Subcutaneous adipose tissue (tissue), 4 donors: ENCODE results near the gene CPA1. TPM values are rescaled to one million over a fixed set of nuclear protein-coding genes. Genes with fewer than 3 reads are reported as not detected.

Source experiments
- total RNA-seq, 4 donors: library from RNA; depleted of rRNA; stranded (reverse); fragments of >200 nt; gene quantifications; one replicate each; pipeline ENCODE4 v1.1.0, GENCODE V29; 2016
- TF ChIP-seq, protein P1 (sequence below): fragments of 450-650 bp; IDR thresholded peaks from one replicate; pipeline ENCODE4 v1.5.1; 2016; ENCODE audit warnings: low read depth, mild to moderate bottlenecking, control low read depth, antibody characterized with exemption, moderate library complexity

The CPA1 gene
- total RNA-seq, 4 donors from 2014 or later, result 0.66 to 5.1 (median 3.3) TPM; not detected in 1

DNA sequence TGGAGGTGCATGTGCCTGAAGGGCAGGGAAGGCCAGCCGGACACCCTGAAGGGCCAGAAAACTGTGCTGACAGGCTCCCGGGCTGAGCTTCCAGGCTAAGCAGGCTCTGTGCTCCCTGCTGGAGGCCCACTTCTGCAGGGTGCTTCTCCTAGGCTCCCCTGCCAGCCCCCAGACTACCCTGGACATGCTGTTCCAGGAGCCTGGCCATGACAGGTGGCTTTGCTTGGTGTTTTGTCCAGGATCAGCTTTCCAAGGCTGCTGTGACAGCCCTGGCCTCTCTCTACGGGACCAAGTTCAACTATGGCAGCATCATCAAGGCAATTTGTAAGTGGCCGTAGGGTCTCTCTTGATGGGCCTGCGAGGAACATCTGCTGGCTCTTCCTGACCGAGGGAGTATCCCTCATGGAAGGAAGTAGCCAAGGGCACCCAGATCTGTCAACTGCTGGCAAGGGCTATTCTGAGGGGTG, 5.3 kb downstream of the CPA1 start:
- TF ChIP-seq, protein P1, sequence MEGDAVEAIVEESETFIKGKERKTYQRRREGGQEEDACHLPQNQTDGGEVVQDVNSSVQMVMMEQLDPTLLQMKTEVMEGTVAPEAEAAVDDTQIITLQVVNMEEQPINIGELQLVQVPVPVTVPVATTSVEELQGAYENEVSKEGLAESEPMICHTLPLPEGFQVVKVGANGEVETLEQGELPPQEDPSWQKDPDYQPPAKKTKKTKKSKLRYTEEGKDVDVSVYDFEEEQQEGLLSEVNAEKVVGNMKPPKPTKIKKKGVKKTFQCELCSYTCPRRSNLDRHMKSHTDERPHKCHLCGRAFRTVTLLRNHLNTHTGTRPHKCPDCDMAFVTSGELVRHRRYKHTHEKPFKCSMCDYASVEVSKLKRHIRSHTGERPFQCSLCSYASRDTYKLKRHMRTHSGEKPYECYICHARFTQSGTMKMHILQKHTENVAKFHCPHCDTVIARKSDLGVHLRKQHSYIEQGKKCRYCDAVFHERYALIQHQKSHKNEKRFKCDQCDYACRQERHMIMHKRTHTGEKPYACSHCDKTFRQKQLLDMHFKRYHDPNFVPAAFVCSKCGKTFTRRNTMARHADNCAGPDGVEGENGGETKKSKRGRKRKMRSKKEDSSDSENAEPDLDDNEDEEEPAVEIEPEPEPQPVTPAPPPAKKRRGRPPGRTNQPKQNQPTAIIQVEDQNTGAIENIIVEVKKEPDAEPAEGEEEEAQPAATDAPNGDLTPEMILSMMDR, result no peak

DNA sequence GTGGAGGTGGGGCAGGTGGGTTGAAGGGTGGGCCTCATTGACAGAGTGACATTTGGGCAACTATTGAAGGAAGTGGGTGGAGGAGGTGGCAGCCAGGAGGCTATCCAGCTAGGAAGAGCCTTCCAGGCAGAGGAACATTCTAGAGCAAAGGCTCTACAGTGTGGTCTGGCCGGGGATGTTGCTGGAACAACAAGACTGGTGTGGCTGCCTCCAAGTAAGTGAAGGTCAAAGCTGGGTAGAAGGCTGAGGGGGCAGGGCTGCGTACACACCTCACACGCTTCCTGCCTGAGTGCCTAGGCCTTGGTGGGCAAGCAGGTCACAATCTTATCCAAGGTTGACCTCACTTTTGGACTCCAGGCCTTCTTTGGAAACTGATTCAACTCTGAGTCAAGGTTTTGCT, 6.6 kb downstream of the CPA1 start:
- TF ChIP-seq, protein P1, result no peak

DNA sequence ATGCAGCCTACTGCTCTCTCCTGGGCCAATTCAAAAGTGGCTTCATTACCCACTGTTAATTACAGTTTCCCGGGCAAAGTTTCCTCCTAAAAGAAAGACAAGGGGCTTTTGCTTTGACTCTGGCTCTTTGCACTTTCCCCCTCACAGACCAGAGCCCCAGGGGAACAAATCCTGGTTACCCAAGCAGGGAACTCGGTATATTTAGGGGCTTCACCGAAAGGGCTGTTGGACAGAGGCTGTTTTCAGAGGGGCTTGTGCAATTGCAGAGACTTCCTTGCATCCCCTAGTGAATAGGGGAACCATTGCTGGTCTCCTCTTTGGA, 7.0 kb downstream of the CPA1 start:
- TF ChIP-seq, protein P1, result no peak

DNA sequence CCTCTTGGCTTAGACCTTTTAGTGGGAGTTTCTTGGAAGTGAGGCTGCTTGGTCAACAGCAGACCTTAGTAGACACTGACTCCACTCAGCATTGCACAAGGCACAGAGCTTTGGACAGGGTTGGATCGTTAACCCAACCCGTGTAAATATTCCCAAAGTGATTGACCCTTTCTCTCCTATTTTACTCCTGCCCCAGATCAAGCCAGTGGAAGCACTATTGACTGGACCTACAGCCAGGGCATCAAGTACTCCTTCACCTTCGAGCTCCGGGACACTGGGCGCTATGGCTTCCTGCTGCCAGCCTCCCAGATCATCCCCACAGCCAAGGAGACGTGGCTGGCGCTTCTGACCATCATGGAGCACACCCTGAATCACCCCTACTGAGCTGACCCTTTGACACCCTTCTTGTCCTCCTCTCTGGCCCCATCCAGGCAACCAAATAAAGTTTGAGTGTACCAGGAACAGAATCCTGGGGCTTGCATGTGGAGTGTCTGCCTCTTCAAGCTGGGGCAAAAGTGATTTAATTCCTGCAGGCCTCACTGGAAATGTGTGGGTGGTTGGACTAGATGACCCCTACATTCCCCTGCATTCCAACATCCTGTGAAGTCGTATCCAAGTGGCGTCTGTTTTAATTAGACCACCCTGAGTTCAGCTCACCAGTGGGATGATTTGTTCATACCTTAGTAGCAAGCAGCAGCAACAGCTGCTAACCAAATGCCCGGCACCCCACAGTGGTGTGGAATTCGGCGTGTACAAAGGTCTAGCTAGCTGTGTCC, 7.5 kb downstream of the CPA1 start:
- TF ChIP-seq, protein P1, result no peak

DNA sequence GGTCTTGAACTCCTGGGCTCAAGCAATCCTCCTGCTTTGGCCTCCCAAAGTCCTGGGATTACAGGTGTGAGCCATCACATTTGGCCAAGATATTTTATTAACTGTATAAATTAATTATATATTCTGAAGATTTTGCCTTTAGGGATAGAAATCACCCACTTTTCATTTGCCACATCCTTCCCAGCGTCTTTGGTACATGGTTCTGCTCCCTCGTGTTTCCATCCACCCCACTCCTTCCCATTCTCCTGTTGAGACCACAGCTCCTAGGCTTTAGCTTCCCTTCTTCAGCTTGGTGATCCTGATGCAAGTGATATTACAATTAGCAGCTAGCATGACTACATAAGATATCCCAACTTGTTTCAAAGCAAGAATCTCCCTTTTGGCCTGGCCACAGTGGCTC, 8.4 kb downstream of the CPA1 start:
- TF ChIP-seq, protein P1, result no peak

DNA sequence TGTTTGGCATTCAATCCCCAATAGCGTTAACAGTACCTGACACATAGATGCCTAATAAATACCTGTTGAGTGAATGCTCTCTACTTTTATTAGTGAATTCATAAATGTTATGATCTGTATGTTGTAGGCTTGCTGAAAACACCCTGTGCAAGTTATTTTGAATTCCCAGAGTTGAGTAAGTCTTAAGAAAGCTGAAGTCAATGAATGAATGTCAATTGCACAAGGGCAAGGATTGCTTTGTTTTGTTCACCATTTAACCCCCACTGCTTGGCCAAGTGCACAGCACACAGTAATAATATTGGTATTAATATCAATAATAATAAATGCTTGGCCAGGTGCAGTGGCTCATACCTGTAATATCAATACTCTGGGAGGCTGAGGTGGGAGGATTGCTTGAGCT, 10.2 kb downstream of the CPA1 start:
- TF ChIP-seq, protein P1, result no peak

DNA sequence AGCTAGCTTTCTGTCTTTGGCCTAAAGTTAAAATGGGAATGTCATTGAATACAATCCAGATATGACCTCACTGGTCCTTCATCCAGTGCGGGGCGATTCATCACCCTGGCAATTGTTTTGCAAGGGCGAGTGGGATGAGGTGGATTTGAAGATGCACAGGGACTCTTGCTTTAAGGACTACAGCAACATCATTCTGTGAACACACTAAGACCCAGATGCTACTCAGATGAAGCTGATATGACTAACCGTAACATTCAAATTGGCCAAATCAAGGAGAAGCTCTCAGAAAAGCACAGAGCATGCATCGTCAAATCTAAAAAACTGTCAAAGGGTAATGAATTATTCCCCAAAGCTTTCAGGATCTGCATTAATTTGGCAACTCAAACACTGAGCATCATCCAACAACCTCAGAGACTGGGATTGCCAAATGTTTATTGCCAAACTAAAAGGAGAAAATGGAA, 12.8 kb downstream of the CPA1 start:
- TF ChIP-seq, protein P1, result no peak
